GM19328 (cell line): ENCODE measurements around the gene TYW1B.
"Not testable (repeated sequence)": the region's sequence is repeated elsewhere in the genome, so short reads cannot be mapped to it uniquely, and the experiment has no call there.

Source experiments
- ATAC-seq: cut with Tn5 transposase; IDR thresholded peaks from one replicate; pipeline ENCODE4 v1.9.1; 2021; ENCODE audit warnings: mild to moderate bottlenecking, moderate library complexity; ENCODE audit not compliant: unreplicated experiment

Gene TYW1B

DNA sequence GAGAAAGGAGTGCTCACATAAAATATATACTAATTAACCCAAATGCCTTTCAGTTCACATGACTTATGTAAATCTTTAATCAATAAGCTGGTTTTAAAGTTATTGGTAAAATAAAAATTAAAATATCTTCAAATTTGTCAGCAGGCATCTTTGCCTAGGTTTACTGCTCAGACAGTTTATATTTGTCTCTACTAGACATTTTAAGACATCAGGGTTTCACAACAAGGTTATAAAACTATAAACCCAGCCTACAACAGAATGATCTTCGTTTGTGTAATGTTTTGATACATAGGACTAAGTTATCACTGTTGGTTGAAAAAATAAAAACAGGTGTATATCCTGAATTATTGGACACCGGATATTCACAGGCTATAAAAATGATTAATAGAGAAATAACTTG is 67.4 kb downstream of the TYW1B start:
- ATAC-seq, result no peak

DNA sequence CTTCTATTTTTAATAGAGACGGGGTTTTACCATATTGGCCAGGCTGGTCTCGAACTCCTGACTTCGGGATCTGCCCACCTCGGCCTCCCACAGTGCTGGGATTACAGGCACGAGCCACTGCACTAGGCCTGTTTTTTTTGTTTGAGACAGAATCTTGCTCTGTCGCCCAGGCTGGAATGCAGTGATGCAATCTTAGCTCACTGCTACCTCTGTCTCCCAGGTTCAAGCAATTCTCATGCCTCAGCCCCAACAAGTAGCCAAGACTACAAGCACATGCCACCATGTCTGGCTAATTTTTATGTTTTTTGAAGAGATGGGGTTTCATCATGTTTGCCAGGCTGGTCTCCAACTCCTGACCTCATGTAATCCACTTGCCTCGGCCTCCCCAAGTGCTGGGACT is 73.7 kb downstream of the TYW1B start:
- ATAC-seq, result no peak

DNA sequence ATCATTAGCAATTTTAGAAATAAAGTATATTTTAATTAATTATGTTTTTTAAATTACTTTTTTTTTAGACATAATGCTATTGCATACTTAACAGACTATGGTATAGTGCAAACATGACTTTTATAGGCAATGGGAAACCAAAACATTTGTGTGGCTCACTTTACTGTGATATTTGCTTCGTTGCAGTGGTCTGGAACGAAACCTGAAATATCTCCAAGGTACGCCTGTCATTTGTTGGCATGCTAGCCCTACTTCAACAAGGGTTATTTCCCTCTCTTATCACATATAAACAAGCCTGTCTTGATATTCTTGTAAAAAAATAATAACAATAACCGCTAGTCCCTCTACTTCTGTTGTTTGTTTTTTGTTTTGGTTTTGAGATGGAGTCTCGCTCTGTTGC is 74.2 kb downstream of the TYW1B start:
- ATAC-seq, result no peak

DNA sequence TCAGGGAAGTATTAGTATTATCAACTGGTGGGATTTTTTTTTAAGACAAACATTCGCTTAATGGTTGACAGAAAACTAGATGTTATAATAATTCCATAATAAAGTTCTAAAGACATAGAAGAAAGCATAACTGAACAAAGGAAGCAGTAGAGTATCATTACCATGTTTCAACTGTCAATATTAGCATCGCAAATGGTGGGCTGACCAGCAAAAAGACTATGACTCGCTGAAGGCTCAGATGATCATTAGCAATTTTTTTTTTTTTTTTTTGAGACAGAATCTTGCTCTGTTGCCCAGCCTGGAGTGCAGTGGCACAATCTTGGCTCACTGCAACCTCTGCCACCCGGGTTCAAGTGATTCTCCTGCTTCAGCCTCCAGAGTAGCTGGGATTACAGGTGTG is 74.8 kb downstream of the TYW1B start:
- ATAC-seq, result not testable (repeated sequence)

DNA sequence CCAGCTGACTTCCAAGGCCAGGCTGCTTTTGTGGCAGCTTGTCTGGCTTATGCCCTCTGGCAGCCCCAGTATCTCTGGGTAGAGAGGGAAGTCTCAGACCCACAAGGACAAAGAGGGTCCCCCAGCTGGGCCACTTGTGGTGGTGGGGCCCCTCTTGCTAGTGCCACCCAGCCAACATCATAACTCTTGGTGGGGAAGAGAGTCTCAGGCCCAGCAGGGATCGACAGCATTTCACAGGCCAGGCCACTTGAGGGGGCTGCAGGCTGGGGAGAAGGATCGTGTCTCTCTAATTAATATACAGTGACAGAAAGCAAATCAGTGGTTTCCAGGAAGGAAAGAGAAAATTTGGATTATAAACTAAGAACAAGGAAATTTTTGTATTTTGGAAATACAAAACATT is 76.0 kb downstream of the TYW1B start:
- ATAC-seq, result no peak

DNA sequence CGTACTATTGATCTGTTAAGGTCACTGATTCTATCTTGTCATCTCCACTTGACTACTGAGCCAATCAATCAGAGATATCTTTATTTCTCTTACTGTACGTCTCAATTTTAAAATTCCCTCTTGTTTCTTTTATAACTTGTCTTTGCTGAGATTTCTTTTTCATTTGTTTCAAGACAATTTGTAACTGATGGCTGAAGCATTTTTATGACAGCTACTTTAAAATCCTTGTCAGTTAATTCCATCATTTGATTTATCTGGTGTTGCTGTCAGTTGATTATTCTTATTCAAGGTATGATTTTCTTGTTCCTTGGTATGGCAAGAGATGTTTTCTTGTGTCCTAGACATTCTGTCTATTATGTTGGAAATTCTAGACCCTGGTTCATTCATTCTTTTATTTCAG is 76.6 kb downstream of the TYW1B start:
- ATAC-seq, result no peak

DNA sequence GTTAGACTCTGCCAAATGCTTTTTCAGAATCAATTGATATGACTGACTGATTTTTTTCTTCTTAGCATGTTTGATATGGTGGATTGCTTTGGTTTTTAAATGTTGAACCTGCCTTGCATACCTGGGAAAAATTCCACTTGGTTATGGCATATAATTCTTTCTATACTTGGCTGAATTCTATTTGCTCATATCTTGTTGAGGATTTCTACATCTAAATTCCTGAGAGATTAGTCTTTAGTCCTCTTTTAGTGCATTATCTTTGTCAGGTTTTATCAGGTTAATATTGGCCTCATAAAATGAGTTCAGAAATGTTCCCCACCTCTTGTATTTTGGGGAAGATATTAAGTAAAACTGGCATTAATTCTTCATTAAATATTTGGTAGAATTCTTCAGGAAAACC is 79.4 kb downstream of the TYW1B start:
- ATAC-seq, result not testable (repeated sequence)

DNA sequence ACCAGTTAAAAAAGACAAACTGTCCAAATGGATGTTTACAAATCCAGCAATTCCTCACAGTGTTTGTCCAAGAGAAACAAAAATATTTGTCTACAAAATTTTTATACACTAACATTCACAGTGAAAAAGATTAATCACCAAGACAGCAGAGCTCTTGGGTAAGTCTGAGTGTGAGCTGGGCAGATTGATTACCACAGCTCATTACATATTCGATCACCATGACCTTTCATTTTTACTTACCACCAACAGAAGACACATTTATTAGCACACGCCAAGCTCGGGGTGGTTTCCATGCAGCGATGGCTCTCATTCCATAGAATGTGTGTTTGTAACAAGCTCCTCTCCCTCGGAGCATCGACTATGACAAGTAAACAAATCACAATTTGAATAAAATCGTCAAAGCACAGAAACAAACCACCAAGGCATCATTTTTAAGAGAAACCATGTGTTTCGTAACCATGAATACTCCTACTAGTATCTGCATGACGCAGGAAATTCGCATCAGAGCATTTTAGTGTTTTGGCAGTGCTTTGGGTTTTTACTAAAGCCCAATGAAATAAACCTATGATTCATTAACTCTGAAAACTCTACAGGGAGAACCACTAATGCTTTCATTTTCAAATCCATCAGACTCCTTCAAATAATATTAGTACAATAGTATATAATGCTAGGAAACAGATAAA is 83.6 kb downstream of the TYW1B start:
- ATAC-seq, result not testable (repeated sequence)

DNA sequence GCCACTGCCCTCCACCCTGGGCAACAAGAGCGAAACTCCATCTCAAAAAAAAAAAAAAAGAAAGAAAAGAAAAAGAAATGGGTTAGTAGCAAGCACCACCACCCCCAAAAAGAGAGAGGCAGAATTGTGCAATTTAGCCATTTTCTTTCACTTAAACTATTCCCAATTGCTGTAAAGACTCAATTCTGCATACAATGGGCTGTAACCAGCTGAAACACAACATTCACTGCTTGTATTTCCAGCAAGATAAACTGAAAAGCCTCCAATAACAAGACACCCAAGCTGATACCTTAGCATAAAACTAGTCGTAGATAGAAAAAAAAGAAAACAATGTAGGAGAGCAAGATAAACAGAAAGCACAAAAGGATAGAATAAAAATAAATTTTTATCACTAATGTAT is 84.2 kb downstream of the TYW1B start:
- not testable (repeated sequence) for ATAC-seq

DNA sequence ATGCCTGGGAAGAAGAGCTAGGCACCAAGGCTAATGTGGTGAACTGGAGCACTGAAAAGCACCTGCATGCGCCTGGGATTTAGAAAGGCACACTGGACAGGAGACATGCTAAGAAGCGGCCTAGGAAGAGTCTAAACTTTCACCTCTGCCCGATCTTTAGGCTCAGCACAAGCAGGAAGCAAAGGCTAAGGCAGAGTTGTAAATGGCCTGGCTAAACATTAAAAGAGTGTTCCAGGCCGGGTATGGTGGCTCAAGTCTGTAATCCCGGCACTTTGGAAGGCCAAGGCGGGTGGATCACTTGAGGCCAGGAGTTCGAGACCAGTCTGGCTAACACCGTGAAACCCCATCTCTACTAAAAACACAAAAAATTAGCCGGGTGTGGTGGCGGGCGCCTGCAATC is 88.3 kb downstream of the TYW1B start:
- not testable (repeated sequence) for ATAC-seq

DNA sequence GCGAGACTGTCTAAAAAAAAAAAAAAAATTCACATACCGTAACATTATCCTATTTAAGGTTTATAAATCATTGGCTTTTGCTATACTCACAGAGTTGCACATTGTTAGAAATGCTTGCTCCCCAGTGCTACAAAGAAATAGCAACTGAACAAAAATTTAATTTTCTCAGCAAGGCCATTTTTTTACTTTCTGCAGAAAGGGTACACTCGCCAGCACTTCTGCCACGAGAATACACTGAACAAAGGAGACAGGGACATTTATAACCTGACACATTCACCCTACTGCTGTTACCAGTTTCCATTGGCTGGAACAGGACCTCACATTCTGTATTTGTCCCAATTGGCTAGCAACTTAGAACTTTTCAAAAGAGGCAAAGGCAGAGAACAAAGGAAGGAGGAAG is 92.1 kb downstream of the TYW1B start:
- ATAC-seq, result not testable (repeated sequence)

DNA sequence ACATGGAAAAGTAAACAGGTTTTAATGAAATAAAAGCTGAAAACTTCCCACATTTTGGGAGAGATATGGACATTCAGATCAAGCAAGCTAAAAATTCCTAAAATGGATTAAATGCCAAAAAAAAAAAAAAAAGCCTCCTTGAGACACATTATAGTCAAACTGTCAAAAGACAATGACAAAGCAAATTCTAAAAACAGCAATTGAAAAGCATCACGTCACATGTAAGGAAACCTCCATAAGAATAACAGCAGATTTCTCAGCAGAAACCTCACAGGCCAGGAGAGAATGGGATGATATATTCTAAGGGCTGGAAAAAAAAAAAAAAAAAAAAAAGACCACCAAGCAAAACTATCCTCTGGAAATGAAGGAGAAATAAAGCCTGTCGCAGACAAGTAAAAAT is 97.2 kb downstream of the TYW1B start:
- ATAC-seq, result not testable (repeated sequence)

DNA sequence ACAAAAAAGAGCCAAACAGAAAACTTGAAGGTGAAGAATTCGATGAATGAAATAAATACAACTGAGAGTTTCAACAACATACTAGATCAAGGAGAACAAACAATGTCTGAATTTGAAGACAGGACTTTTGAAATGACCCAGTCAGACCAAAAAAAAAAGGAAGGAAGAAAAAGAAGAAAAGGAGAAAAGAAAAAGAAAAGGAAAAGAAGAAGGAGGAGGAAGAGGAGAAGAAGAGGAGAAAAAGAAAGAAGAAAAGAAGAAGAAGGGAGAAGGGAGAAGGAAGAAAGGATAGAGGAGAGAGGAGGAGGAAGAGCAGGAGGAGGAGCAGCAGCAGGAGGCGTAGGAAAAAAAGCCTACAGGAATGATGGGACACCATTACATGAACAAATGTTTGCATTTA is 97.6 kb downstream of the TYW1B start:
- ATAC-seq, result not testable (repeated sequence)

DNA sequence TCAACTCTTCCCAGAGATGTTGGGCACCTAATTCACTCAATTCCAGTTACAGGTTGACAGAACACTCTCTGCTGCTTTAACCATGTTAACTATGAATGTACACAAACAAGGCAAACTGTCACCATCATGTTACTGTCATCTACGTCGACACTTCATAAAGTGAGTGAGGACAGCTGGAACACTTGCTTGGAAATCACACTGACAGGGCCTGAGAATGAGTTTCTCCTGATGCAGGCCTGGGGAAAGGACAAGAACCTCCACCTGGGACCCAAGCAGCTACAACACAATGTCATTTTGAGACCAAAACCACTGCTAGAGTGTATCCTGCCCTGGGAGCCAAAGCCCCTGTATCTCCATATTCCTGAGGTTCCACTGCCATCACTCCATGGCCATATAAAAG is 98.9 kb downstream of the TYW1B start:
- ATAC-seq, result not testable (repeated sequence)

DNA sequence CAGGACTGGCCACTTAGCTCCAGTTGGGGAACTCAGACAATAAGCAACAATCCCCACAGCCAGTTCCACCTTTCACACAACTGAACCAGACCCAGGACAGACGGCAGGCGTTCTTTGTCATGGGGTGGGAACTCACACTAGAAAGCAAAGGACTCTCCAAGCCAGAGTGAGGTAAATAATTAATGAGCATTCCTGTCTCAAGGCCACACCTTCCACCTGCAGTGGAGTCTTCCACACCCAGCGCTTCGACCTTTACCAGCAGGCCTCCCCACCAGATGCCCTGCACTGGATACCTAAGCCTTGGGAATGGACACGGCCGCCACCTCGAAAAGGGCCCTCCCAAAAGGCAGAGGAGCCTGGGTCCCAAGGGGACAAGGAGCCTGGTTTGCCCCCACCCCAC is 105.3 kb downstream of the TYW1B start:
- ATAC-seq, result not testable (repeated sequence)

DNA sequence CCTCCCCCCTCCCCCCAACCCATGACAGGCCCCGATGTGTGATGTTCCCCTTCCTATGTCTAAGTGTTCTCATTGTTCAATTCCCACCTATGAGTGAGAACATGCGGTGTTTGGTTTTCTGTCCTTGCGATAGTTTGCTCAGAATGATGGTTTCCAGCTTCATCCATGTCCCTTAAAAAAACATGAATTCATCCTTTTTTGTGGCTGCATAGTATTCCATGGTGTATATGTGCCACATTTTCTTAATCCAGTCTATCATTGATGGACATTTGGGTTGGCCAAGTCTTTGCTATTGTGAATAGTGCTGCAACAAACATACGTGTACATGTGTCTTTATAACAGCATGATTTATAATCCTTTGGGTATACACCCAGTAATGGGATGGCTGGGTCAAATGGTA is 107.1 kb downstream of the TYW1B start:
- not testable (repeated sequence) for ATAC-seq

DNA sequence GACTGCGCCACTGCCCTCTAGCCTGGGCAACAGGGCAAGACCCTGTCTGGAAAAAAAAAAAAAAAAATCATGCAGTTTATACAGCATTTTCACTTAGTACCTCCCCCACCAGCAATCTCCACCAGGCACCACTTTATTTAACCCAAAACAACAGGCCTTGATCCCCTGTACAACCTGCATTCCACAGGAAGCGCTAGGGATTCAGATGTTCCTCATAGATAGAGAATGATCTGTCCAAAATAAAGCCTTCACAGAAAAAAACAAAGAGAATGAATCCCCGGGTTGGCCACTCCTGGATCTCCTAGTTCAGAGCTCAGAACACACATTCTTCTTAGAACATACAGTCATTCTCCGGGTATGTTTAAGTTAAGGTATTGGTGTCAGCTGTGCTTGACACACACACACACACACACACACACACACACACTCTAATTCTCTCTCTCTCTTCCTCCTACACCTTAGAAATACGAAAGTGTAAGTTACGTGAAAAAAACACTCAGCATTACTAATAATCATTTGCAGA is 110.7 kb downstream of the TYW1B start:
- not testable (repeated sequence) for ATAC-seq

DNA sequence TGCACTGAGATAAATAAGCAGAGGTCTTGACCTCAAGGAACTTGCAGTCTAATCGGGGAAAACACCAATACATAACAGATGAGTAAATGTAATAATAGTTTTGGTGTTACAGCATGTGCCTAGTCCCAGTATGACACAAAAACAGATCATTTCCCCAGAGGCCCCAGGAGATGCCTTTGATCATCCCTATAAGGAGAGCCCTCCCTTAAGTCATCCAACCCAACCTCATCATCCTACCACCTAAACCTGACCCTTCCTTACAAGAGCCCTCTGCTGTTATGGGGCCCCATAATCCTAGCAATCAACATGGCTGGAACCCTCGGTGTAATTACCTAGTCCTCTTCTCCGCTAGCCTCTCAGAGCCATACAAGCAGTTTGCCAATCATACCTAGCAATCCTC is 116.1 kb downstream of the TYW1B start:
- not testable (repeated sequence) for ATAC-seq

DNA sequence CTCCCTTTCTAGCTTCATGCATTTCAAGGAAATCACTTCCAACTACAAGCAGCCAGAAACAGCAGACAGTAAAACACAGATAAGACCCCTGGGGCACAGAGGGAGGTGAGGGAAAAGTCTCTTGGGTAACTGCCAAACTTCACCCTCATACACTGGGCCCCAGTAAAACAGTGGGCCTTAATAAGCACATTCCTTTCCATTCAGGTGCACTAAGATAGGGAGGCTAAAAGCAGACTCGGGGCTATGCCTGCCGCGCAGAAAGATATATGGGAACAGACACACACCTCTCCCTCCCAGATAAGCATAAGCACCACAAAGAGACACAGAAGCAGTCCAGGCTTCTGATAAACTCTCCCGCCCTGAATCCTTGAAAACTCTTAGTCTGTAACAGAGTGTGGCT is 117.0 kb downstream of the TYW1B start:
- ATAC-seq, result no peak

DNA sequence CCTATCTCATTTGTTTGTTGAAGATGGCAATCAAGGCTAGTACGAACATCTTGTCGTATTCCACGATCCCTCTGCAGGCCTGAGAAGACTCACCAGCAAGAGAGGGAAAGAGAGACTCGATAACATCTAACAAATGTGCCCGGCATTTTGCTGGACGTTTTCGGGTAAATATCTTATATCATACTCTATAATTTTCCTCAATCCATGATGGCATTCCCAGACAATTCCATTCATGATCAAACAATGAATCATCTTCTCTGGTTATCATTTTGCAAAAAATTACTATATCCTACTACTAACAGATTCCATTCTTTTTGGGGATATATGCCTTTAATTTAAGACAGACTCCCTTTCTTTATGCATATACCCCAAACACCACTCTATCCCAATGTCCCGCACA is 118.1 kb downstream of the TYW1B start:
- no peak for ATAC-seq

DNA sequence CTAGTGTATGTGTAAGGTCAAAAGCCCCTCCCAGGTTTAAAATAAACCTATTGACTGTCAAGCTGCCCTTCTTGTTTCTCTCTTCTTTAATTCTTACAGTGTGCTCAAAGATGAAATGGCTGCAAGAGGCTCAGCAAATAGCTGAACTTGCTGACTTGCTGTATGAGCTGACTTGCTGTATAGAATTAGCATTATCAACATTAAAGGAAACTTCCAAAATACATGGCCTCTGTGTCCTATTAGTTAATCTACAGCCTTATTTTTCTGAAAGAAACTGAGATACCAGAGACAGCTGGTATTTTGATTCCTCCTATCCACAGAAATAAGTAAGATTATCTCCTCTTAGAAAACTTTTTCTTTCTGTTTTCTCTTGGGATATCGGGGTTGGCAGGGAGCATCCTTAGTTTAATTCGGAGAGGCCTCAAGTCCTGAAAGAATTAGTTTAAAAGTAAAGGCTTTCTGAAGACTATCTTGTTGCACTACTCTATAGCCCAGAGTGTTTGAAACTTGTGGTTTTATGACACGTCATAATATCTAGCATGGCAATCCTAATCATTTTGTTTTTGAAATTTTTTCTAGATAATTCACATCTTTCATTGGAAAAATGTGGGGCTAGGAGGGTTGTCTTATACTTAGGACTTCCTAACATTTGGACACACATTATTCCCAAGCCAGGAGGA is 119.5 kb downstream of the TYW1B start:
- not testable (repeated sequence) for ATAC-seq

DNA sequence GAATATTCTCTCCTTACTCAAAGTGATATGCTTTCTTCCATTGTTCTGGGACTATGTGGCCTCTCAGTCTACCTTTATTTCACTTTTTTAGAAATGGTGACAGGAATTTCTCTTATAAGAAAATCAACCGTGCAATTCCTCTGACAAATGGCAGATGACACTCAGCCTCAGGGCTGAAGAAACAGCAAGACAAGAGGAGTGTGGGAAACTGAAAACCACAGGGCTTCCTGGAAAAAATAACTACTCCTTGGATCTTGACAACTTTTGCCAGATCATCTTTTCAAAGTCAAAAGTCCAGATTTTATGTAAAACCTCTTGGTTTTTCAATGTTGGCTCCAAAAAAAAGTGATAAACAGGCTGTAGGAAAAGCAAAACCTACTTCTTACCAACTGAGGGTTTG is 121.5 kb downstream of the TYW1B start:
- ATAC-seq, result no peak
